Neural progenitor cell (in vitro differentiated cells): ENCODE results near the gene SNRNP27. TPM values are rescaled to one million over a fixed set of nuclear protein-coding genes. Genes with fewer than 3 reads are reported as not detected.
A peak's percentile ranks its signal among the peaks of the same experiment; 100 is the strongest.

Experiments used
- DNase-seq: peaks from one replicate; pipeline ENCODE4 v3.0.0-alpha.2; 2016; ENCODE audit warnings: low spot score
- H2AFZ ChIP-seq: fragments of 200-600 bp; sonication (generic); replicated peaks from 2 replicates; pipeline ENCODE4 v1.6.1; 2016; ENCODE audit warnings: antibody characterized with exemption
- H3F3A ChIP-seq: fragments of 200-600 bp; sonication (generic); 2 replicates; pipeline ENCODE4 v1.6.1; 2016; ENCODE audit warnings: antibody characterized with exemption, low read depth
- H3K27ac ChIP-seq: fragments of 200-600 bp; sonication (generic); 2 replicates; pipeline ENCODE4 v1.5.1; 2016; ENCODE audit warnings: mild to moderate bottlenecking
- H3K27me3 ChIP-seq: fragments of 200-600 bp; sonication (generic); 2 replicates; pipeline ENCODE4 v1.6.1; 2016; ENCODE audit warnings: mild to moderate bottlenecking, moderate library complexity
- H3K36me3 ChIP-seq: fragments of 200-600 bp; sonication (generic); 2 replicates; pipeline ENCODE4 v1.5.1; 2016
- H3K4me1 ChIP-seq: fragments of 200-600 bp; sonication (generic); 2 replicates; pipeline ENCODE4 v1.6.1; 2016; ENCODE audit warnings: mixed run types
- H3K4me2 ChIP-seq: fragments of 200-600 bp; sonication (generic); 2 replicates; pipeline ENCODE4 v1.6.1; 2016
- H3K4me3 ChIP-seq: fragments of 200-600 bp; sonication (generic); 2 replicates; pipeline ENCODE4 v1.5.1; 2016
- H3K79me2 ChIP-seq: fragments of 200-600 bp; sonication (generic); 2 replicates; pipeline ENCODE4 v1.6.1; 2016; ENCODE audit warnings: low read depth
- H3K9ac ChIP-seq: fragments of 200-600 bp; sonication (generic); 2 replicates; pipeline ENCODE4 v1.6.1; 2016
- H3K9me3 ChIP-seq: fragments of 200-600 bp; sonication (generic); 2 replicates; pipeline ENCODE4 v1.5.1; 2016; ENCODE audit warnings: low read depth
- H4K20me1 ChIP-seq: fragments of 200-600 bp; sonication (generic); 2 replicates; pipeline ENCODE4 v1.6.1; 2016; ENCODE audit warnings: low read depth
- H3K27ac Mint-ChIP-seq: 3 replicates; pipeline ENCODE4 v1.8.0; 2021; ENCODE audit warnings: mixed read lengths
- H3K27me3 Mint-ChIP-seq: 2 replicates; pipeline ENCODE4 v1.8.0; 2022; ENCODE audit warnings: low read depth, mild to moderate bottlenecking, inconsistent platforms, moderate library complexity, mixed read lengths; ENCODE audit not compliant: insufficient read depth
- H3K36me3 Mint-ChIP-seq: 3 replicates; pipeline ENCODE4 v1.8.0; 2021; ENCODE audit warnings: mixed read lengths
- H3K4me1 Mint-ChIP-seq: 3 replicates; pipeline ENCODE4 v1.8.0; 2021; ENCODE audit warnings: mixed read lengths
- H3K4me3 Mint-ChIP-seq: 3 replicates; pipeline ENCODE4 v1.8.0; 2021; ENCODE audit warnings: mild to moderate bottlenecking, moderate library complexity, mixed read lengths
- H3K9me3 Mint-ChIP-seq: 3 replicates; pipeline ENCODE4 v1.8.0; 2020; ENCODE audit warnings: mixed read lengths
- CTCF ChIP-seq: fragments of 200-600 bp; sonication (generic); IDR thresholded peaks from 2 replicates; pipeline ENCODE4 v1.5.1; 2017; ENCODE audit warnings: antibody characterized with exemption, mild to moderate bottlenecking
- EZH2 ChIP-seq: fragments of 200-600 bp; sonication (generic); IDR thresholded peaks from 2 replicates; pipeline ENCODE4 v1.6.1; 2017; ENCODE audit warnings: antibody characterized with exemption, mild to moderate bottlenecking, moderate library complexity
- EZH2phosphoT487 ChIP-seq: fragments of 200-600 bp; sonication (generic); IDR thresholded peaks from 2 replicates; pipeline ENCODE4 v1.6.1; 2017; ENCODE audit warnings: antibody characterized with exemption
- total RNA-seq: library from RNA; depleted of rRNA; stranded (reverse); fragments of >200 nt; gene quantifications from 2 replicates; pipeline ENCODE4 v1.2.3, GENCODE V29; 2015; ENCODE audit warnings: low replicate concordance

The SNRNP27 gene
- 89.2 and 131 TPM in 2 replicates for total RNA-seq

DNA sequence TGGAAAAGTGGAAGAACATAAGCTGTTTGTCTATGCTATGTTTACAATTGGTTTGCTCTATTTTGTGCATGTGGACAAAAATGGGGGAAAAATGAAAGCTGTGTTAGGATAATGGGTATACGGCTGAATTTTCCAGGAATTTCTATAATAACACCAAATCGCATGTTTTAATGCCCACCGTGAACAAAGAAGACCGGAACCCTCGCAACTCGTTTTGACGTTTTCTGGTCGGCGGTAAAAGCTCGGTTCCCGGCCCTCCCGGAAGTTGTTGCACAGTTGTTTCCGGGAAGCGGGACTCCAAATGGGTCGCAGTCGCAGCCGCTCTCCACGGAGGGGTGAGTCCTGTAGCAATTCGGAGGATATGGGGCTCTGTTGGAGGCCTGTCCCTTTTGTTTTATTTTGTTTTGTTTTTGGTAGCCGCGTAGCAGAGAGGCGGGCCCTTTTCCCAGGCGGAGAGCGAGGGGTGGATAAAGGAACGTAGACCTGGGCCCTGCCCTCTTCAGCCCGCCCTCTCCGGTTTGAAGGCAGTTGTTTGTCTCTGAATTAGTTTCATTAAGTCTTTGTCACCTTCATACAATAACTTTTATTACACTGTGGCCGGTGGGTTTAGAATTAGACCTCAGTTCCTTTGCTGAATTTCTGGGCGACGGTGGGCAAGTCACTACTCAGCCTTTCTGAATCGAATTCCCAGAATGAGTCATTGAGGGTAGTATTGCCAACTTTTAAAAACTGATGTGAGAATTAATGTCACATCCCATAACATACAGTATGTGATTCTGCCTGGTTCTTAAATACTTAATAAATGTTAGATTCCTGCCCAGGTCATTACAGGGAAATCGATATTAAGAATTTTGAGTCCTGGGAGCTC, at the start of gene SNRNP27:
Gene SNRNP27, plus strand, starts transcription at position 273 of the 868 bp plus-strand sequence. Its CDS starts 29 bp downstream, at position 302.
- H3K27ac ChIP-seq: peak within 1 kb of the TSS; percentile 82
- Mint-ChIP-seq H3K4me1 (peaks cover 7% of the 10 kb centered on the region), H3K36me3 (peaks cover 12% of the 10 kb centered on the region), H3K9me3 (no peaks in the 10 kb centered on the region), H3K27ac (peak within 1 kb of the TSS; percentile 98), H3K27me3 (peaks cover 3% of the 10 kb centered on the region), H3K4me3 (peak within 1 kb of the TSS; percentile 99)
- peak within 1 kb of the TSS; percentile 99 for H2AFZ ChIP-seq
- no peaks in the 10 kb centered on the region for H3K27me3 ChIP-seq
- peak within 1 kb of the TSS; percentile 89 for H3K9ac ChIP-seq
- TF ChIP-seq EZH2 (no peak), EZH2phosphoT487 (peak; percentile 40), CTCF (no peak)
- H3K79me2 ChIP-seq: peaks cover 28% of the 10 kb centered on the region
- DNase-seq: peak; percentile 88
- peaks cover 19% of the 10 kb centered on the region for H3K36me3 ChIP-seq
- H4K20me1 ChIP-seq: no peaks in the 10 kb centered on the region
- H3K4me3 ChIP-seq: peak within 1 kb of the TSS; percentile 84
- no peaks in the 10 kb centered on the region for H3K9me3 ChIP-seq
- no peaks in the 10 kb centered on the region for H3K4me1 ChIP-seq
- H3F3A ChIP-seq: peaks cover 17% of the 10 kb centered on the region
- H3K4me2 ChIP-seq: peak within 1 kb of the TSS; percentile 89

GRCh38 chr2:69843993-69844392, 49.8 kb upstream of the SNRNP27 start:
- no peaks in the 10 kb centered on the region for H3K9me3 ChIP-seq
- H3K9ac ChIP-seq: no peak overlapping the region
- H3K4me2 ChIP-seq: no peak overlapping the region
- H3F3A ChIP-seq: no peaks in the 10 kb centered on the region
- H3K27ac ChIP-seq: no peak overlapping the region
- Mint-ChIP-seq H3K4me3 (no peak overlapping the region), H3K4me1 (no peaks in the 10 kb centered on the region), H3K9me3 (no peaks in the 10 kb centered on the region), H3K27me3 (peaks cover 3% of the 10 kb centered on the region), H3K27ac (no peak overlapping the region), H3K36me3 (peaks cover 9% of the 10 kb centered on the region)
- H4K20me1 ChIP-seq: no peaks in the 10 kb centered on the region
- H3K79me2 ChIP-seq: no peaks in the 10 kb centered on the region
- no peaks in the 10 kb centered on the region for H3K4me1 ChIP-seq
- no peaks in the 10 kb centered on the region for H3K27me3 ChIP-seq
- TF ChIP-seq EZH2phosphoT487: no peak
- TF ChIP-seq EZH2: no peak
- no peak for TF ChIP-seq CTCF
- DNase-seq: no peak
- peaks cover 26% of the 10 kb centered on the region for H3K36me3 ChIP-seq
- no peak overlapping the region for H2AFZ ChIP-seq
- H3K4me3 ChIP-seq: no peak overlapping the region

GRCh38 chr2:69844560-69844959, 49.2 kb upstream of the SNRNP27 start:
- no peak for TF ChIP-seq EZH2phosphoT487
- no peak for TF ChIP-seq CTCF
- no peak for TF ChIP-seq EZH2
- no peaks in the 10 kb centered on the region for H3K9me3 ChIP-seq
- H3K36me3 ChIP-seq: peaks cover 21% of the 10 kb centered on the region
- H3K27me3 ChIP-seq: no peaks in the 10 kb centered on the region
- H3K9me3 Mint-ChIP-seq: no peaks in the 10 kb centered on the region
- H3K27ac Mint-ChIP-seq: no peak overlapping the region
- H3K9ac ChIP-seq: no peak overlapping the region
- H3K4me1 Mint-ChIP-seq: no peaks in the 10 kb centered on the region
- no peaks in the 10 kb centered on the region for H3F3A ChIP-seq
- no peak overlapping the region for H3K4me2 ChIP-seq
- H3K36me3 Mint-ChIP-seq: peaks cover 7% of the 10 kb centered on the region
- no peak overlapping the region for H3K4me3 ChIP-seq
- H3K4me3 Mint-ChIP-seq: no peak overlapping the region
- no peaks in the 10 kb centered on the region for H4K20me1 ChIP-seq
- no peak overlapping the region for H2AFZ ChIP-seq
- H3K27me3 Mint-ChIP-seq: peaks cover 3% of the 10 kb centered on the region
- no peak overlapping the region for H3K27ac ChIP-seq
- H3K79me2 ChIP-seq: no peaks in the 10 kb centered on the region
- no peak for DNase-seq
- H3K4me1 ChIP-seq: no peaks in the 10 kb centered on the region
